Type B pancreatic cell (in vitro differentiated cells): ENCODE results near the gene ATRNL1. TPM values are rescaled to one million over a fixed set of nuclear protein-coding genes. Genes with fewer than 3 reads are reported as not detected.

Experiments
- DNase-seq: peaks from one replicate; pipeline ENCODE4 v3.0.0; 2021; ENCODE audit warnings: mixed read lengths; ENCODE audit not compliant: unreplicated experiment; ENCODE audit errors: extremely low spot score
- H3K27ac Mint-ChIP-seq: 2 replicates; pipeline ENCODE4 v1.8.0; 2021; ENCODE audit warnings: mild to moderate bottlenecking, mixed read lengths
- H3K27me3 Mint-ChIP-seq: 2 replicates; pipeline ENCODE4 v1.8.0; 2021; ENCODE audit warnings: mixed read lengths
- H3K36me3 Mint-ChIP-seq: 2 replicates; pipeline ENCODE4 v1.8.0; 2021; ENCODE audit warnings: mixed read lengths
- H3K4me1 Mint-ChIP-seq: one replicate; pipeline ENCODE4 v1.8.0; 2021; ENCODE audit warnings: mixed read lengths; ENCODE audit not compliant: unreplicated experiment
- H3K4me3 Mint-ChIP-seq: 2 replicates; pipeline ENCODE4 v1.8.0; 2021; ENCODE audit warnings: mild to moderate bottlenecking, mixed read lengths
- H3K9me3 Mint-ChIP-seq: 2 replicates; pipeline ENCODE4 v1.8.0; 2021; ENCODE audit warnings: mixed read lengths
- CTCF ChIP-seq: fragments of 200-600 bp; sonication (generic); conservative IDR thresholded peaks from 2 replicates; pipeline ENCODE4 v1.5.0; 2021; ENCODE audit warnings: antibody characterized with exemption, mild to moderate bottlenecking
- total RNA-seq: library from RNA; stranded (reverse); gene quantifications from 2 replicates; pipeline ENCODE4 v1.2.1, GENCODE V29; 2021; ENCODE audit warnings: low replicate concordance

Gene ATRNL1
- total RNA-seq, 1 donor from 2014 or later: 38.4 TPM

DNA sequence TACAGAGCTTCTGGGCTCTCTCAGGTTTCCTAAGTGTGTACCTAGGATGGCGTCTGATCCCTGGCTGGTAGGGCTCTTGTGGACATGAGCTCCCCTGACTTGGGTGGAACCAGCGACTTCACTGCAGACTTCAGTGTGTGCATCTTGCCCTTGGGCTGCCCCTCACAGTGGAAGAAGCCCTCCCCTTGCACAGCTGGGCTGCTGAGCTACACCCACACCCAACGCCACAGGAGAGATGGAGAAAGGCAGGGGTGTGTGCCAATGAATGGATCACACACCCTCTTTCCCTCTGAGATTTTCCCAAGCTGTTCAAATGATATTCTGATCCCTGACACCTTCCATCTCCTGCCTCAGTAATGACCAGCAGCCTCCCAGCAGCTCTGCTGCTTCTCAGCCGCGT is 883.2 kb downstream of the ATRNL1 start:
- TF ChIP-seq CTCF: no peak
- Mint-ChIP-seq H3K27me3 (peaks cover 53% of the 10 kb centered on the region), H3K4me3 (no peak overlapping the region), H3K9me3 (no peaks in the 10 kb centered on the region), H3K4me1 (peaks cover 7% of the 10 kb centered on the region), H3K36me3 (no peaks in the 10 kb centered on the region), H3K27ac (no peak overlapping the region)
- no peak for DNase-seq

DNA sequence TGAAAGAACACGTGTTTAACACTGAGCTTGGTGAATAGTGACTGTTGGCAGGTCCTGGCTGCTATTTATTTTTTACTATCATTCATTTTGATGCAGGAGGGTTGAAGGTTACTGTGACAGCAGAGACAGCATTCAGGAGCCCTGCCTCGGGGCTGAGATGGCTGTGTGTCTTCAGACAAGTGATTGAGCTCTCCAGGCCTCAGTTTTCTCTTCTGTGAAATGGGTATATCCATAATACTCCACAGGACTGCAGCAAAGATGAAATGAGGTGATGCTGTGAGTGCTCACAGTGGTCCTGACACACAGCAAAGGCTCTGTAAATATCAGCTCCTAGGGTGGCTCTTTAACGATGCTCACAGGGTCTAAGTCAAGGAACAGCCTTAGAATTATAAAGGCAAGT is 884.7 kb downstream of the ATRNL1 start:
- Mint-ChIP-seq H3K4me1 (peaks cover 15% of the 10 kb centered on the region), H3K9me3 (no peaks in the 10 kb centered on the region), H3K27ac (no peak overlapping the region), H3K27me3 (peaks cover 56% of the 10 kb centered on the region), H3K36me3 (no peaks in the 10 kb centered on the region), H3K4me3 (no peak overlapping the region)
- no peak for DNase-seq
- TF ChIP-seq CTCF: no peak

DNA sequence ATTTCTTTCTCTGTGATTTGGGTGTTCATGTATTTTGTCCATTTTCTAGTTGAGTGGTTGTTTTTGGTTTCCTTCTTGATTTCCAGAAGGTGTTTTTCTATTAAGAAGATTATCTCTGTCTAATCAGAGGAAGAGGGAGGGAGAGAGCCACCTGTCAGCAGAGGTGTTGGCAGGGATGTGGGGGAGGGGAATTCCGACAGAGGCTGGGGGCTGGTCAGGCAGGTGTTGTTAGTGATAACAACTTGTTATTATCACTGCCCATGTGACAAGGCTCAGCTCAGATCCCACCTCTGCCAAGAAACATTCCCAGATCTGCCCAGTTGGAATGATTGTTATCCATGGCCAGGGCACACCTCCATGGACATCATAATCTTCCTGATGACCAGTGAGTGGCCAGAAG is 886.4 kb downstream of the ATRNL1 start:
- Mint-ChIP-seq H3K27me3 (peaks cover 52% of the 10 kb centered on the region), H3K27ac (no peak overlapping the region), H3K36me3 (no peaks in the 10 kb centered on the region), H3K4me3 (no peak overlapping the region), H3K9me3 (peaks cover 5% of the 10 kb centered on the region), H3K4me1 (peaks cover 15% of the 10 kb centered on the region)
- DNase-seq: no peak
- TF ChIP-seq CTCF: no peak

- Mint-ChIP-seq H3K4me1 (peaks cover 15% of the 10 kb centered on the region), H3K27me3 (peaks cover 49% of the 10 kb centered on the region), H3K36me3 (no peaks in the 10 kb centered on the region), H3K4me3 (no peak overlapping the region), H3K9me3 (peaks cover 5% of the 10 kb centered on the region), H3K27ac (no peak overlapping the region)
- no peak for DNase-seq
- TF ChIP-seq CTCF: no peak
Measured at GRCh38 chr10:115980470-115980869, 887.3 kb downstream of the ATRNL1 start.

DNA sequence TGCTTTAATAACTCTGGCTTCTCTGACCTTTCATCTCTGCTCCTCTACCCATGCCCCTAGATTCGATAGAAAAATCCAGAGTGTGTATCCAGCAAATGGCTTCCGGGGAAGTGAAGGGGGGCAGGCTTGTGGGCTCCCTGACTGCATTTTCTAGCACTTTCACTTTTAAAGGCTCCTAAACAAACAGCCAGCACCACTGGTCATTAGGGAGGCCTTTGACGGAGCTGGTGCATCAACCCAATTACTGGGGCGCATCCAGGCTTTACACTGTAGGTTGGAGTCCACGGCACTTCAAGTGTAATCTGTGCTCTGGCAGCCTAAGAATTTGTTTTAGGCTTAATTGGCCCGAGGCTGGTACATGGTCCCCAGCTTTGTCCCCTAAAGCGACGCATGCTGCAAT is 887.9 kb downstream of the ATRNL1 start:
- no peaks in the 10 kb centered on the region for H3K36me3 Mint-ChIP-seq
- DNase-seq: no peak
- H3K4me3 Mint-ChIP-seq: peak overlapping the region; percentile 14
- peaks cover 45% of the 10 kb centered on the region for H3K27me3 Mint-ChIP-seq
- no peak for TF ChIP-seq CTCF
- peaks cover 15% of the 10 kb centered on the region for H3K4me1 Mint-ChIP-seq
- H3K9me3 Mint-ChIP-seq: peaks cover 5% of the 10 kb centered on the region
- peak overlapping the region; percentile 35 for H3K27ac Mint-ChIP-seq

DNA sequence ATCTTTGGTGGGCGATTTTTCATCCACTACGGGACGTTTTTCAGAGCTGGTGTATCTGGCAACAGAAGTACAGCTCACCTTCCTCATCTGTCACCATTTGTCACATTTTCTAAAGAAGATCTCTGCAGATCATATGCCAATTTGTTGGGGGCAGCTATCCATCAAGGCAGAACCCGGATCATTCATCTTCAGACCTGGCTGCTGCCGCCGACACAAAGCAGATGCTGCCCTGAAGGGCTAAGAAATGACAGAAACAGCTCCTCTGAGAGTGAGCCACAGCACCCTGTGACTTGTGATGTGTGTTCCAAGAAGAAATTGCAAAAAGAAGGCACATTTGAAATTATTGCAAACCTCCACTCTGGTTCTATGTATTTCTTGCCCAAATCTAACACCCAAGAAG is 888.9 kb downstream of the ATRNL1 start:
- Mint-ChIP-seq H3K4me1 (peaks cover 15% of the 10 kb centered on the region), H3K27me3 (peaks cover 44% of the 10 kb centered on the region), H3K27ac (no peak overlapping the region), H3K9me3 (peaks cover 7% of the 10 kb centered on the region), H3K36me3 (no peaks in the 10 kb centered on the region), H3K4me3 (no peak overlapping the region)
- DNase-seq: no peak
- no peak for TF ChIP-seq CTCF
